GM23248 (cell line): ENCODE data around the gene SYT2.

Experiments
- EZH2 ChIP-seq: fragments of 200-600 bp; sonication (generic); IDR thresholded peaks from 2 replicates; pipeline ENCODE4 v1.6.1; 2018; ENCODE audit warnings: antibody characterized with exemption, mild to moderate bottlenecking; ENCODE audit not compliant: insufficient read depth, poor library complexity, severe bottlenecking
- EZH2phosphoT487 ChIP-seq: fragments of 200-600 bp; sonication (generic); IDR thresholded peaks from 2 replicates; pipeline ENCODE4 v1.6.1; 2018; ENCODE audit warnings: antibody characterized with exemption, moderate library complexity, mild to moderate bottlenecking, low read depth; ENCODE audit not compliant: insufficient read depth

GRCh38 chr1:202572867-202573266, 137.4 kb downstream of the SYT2 start:
- TF ChIP-seq EZH2: no peak
- TF ChIP-seq EZH2phosphoT487: no peak
